SH-SY5Y (cell line): ENCODE data around the gene TESMIN.

Source experiments
- GATA2 ChIP-seq: IDR thresholded peaks from 2 replicates; pipeline ENCODE4 v1.6.1; 2011; ENCODE audit warnings: mild to moderate bottlenecking, low read depth, low read length
- GATA3 ChIP-seq: IDR thresholded peaks from 2 replicates; pipeline ENCODE4 v1.6.1; 2011; ENCODE audit warnings: low read depth, mild to moderate bottlenecking, low read length, moderate library complexity

- no peak for TF ChIP-seq GATA2
- no peak for TF ChIP-seq GATA3
Measured at GRCh38 chr11:68783216-68783821, 32.0 kb upstream of the TESMIN start.
